HepG2 (cell line): Measurements from ENCODE around the gene NDC1. TPM values are rescaled to one million over a fixed set of nuclear protein-coding genes. Genes with fewer than 3 reads are reported as not detected.

Source experiments
- ATAC-seq: fragments of 200-7000 bp; cut with Tn5 transposase; 3 replicates; pipeline ENCODE4 v1.9.1; 2020; ENCODE audit warnings: mild to moderate bottlenecking, moderate library complexity
- BruUV-seq: library from RNA; stranded (reverse); fragments of 400-500 nt; replicated peaks from 2 replicates; lab custom pipeline; 2021; lab: Mats Ljungman, UMichigan
- CTCF ChIA-PET: fragments of 300-600 bp; formaldehyde crosslinking; extraction: SDS; loops from one replicate; lab custom pipeline; 2021; ENCODE audit warnings: low total read pairs, inconsistent platforms, low intra/inter-chr PET ratio; lab: Yijun Ruan, JAX
- POLR2A ChIA-PET: fragments of 350-600 bp; sonication (Branson Sonifier 250); formaldehyde crosslinking; loops from one replicate; lab custom pipeline; 2020; ENCODE audit warnings: antibody characterized with exemption, inconsistent platforms; lab: Yijun Ruan, JAX
- DNase-seq: peaks from one replicate; pipeline ENCODE4 v3.0.0-alpha.2; 2015; ENCODE audit warnings: low spot score
- FAIRE-seq: peaks from 3 replicates; lab custom pipeline; 2011; peaks lifted over from hg19 to GRCh38; lab: Jason Lieb, UNC
- H2AFZ ChIP-seq: one replicate; pipeline ENCODE4 v1.6.1; 2011; ENCODE audit warnings: low read length, inconsistent platforms
- H3K27ac ChIP-seq: fragments of 300-600 bp; 3 replicates; pipeline ENCODE4 v1.8.0; 2011; ENCODE audit warnings: mixed run types, mild to moderate bottlenecking, mixed read lengths, low read length, inconsistent platforms; ENCODE audit not compliant: insufficient read depth; ENCODE audit errors: extremely low read length
- H3K27me3 ChIP-seq, 2 experiments: fragments of 200-600 bp in 1 of 2; 2 replicates in 1 of 2; 3 replicates in 1 of 2; pipeline versions ENCODE4 v1.6.0 to v1.8.0; 2011; ENCODE audit warnings: low read length in 2 of 2, mild to moderate bottlenecking in 2 of 2, moderate library complexity in 2 of 2, inconsistent platforms in 1 of 2; ENCODE audit not compliant: insufficient read depth in 2 of 2, control insufficient read depth in 1 of 2
- H3K36me3 ChIP-seq, 2 experiments: fragments of 200-600 bp in 1 of 2; replicated peaks in 1 of 2; 2 replicates in 1 of 2; 3 replicates in 1 of 2; pipeline versions ENCODE4 v1.5.1 to v1.8.0; 2011; ENCODE audit warnings: low read length in 2 of 2, inconsistent platforms in 1 of 2; ENCODE audit not compliant: insufficient read depth in 2 of 2, control insufficient read depth in 1 of 2
- H3K4me1 ChIP-seq: 2 replicates; pipeline ENCODE4 v1.5.1; 2012; ENCODE audit warnings: low read length, inconsistent platforms; ENCODE audit not compliant: insufficient read depth
- H3K4me2 ChIP-seq: 2 replicates; pipeline ENCODE4 v1.6.0; 2011; ENCODE audit warnings: low read depth, low read length, inconsistent platforms
- H3K4me3 ChIP-seq, 3 experiments: fragments of 200-600 bp in 1 of 3; sonication (generic), shearing (Covaris generic) in 1 of 3; replicated peaks in 1 of 3; 2 replicates each; pipeline ENCODE4 v1.5.1; 2011 to 2016; ENCODE audit warnings: low read length in 3 of 3, inconsistent platforms in 2 of 3, low read depth in 2 of 3, mild to moderate bottlenecking in 2 of 3, control low read depth in 1 of 3, mixed read lengths in 1 of 3; ENCODE audit not compliant: insufficient read depth in 1 of 3
- H3K79me2 ChIP-seq: one replicate; pipeline ENCODE4 v1.6.1; 2011; ENCODE audit warnings: low read length, inconsistent platforms; ENCODE audit not compliant: insufficient read depth
- H3K9ac ChIP-seq: 2 replicates; pipeline ENCODE4 v1.6.0; 2011; ENCODE audit warnings: mild to moderate bottlenecking, low read depth, low read length, inconsistent platforms; ENCODE audit not compliant: insufficient read depth
- H3K9me3 ChIP-seq: 2 replicates; pipeline ENCODE4 v1.5.1; 2012; ENCODE audit warnings: mild to moderate bottlenecking, low read length
- H4K20me1 ChIP-seq: 2 replicates; pipeline ENCODE4 v1.6.0; 2011; ENCODE audit warnings: inconsistent platforms, mild to moderate bottlenecking, low read length, moderate library complexity; ENCODE audit not compliant: insufficient read depth
- CEBPB ChIP-seq: IDR thresholded peaks from 2 replicates; pipeline ENCODE4 v1.6.1; 2011; ENCODE audit warnings: low read depth, low read length, improper control_type of control experiment, borderline replicate concordance
- HOXA5 ChIP-seq: sonication (generic); formaldehyde crosslinking; IDR thresholded peaks from 2 replicates; pipeline ENCODE4 v1.4.0; 2020; ENCODE audit warnings: missing genetic modification reagents
- IRX3 ChIP-seq: sonication (generic); formaldehyde crosslinking; IDR thresholded peaks from 2 replicates; pipeline ENCODE4 v1.8.1; 2023; ENCODE audit warnings: mild to moderate bottlenecking, low read depth, missing genetic modification reagents, borderline replicate concordance
- KDM4B ChIP-seq: sonication (generic); formaldehyde crosslinking; IDR thresholded peaks from 2 replicates; pipeline ENCODE4 v1.4.0; 2020; ENCODE audit warnings: missing genetic modification reagents
- TCF12 ChIP-seq, 2 experiments: fragments of 450-650 bp in 1 of 2; sonication (generic) in 1 of 2; formaldehyde crosslinking in 1 of 2; IDR thresholded peaks; 2 replicates each; pipeline versions ENCODE4 v1.6.1 to v1.8.0; 2017 to 2022; ENCODE audit warnings: antibody characterized with exemption in 1 of 2, mild to moderate bottlenecking in 1 of 2, missing genetic modification reagents in 1 of 2, moderate library complexity in 1 of 2
- ZFY ChIP-seq: sonication (generic); formaldehyde crosslinking; IDR thresholded peaks from 2 replicates; pipeline ENCODE4 v1.4.0; 2020; ENCODE audit warnings: missing genetic modification reagents
- ZNF652 ChIP-seq: IDR thresholded peaks from 2 replicates; pipeline ENCODE4 v1.6.1; 2016; ENCODE audit warnings: low read depth, borderline replicate concordance
- WGBS: methylation state at CpG from one replicate; pipeline ENCODE4 v1.1.6; 2017; ENCODE audit warnings: low lambda C conversion rate; 5-methylcytosine and 5-hydroxymethylcytosine counted together
- in situ Hi-C: cut with HindIII; loops from 2 replicates; pipeline ENCODE4 v1.10.0; 2017; ENCODE audit warnings: low pct_unique_long_range_greater_than_20kb; ENCODE audit not compliant: extremely low pct_ligation_motif_present
- intact Hi-C: fragments of 100-400 bp; cut with micrococcal nuclease; formaldehyde crosslinking; loops from one replicate; pipeline ENCODE4 v1.10.0; 2022; ENCODE audit not compliant: unreplicated experiment
- polyA plus RNA-seq, 8 experiments: library from polyadenylated mRNA; depleted of rRNA in 3 of 8; stranded (reverse) in 7 of 8; unstranded in 1 of 8; fragments of >200 nt; fragmentation: Illumina TruSeq in 4 of 8; extraction: Trizol in 4 of 8; gene quantifications; 2 replicates each; pipeline versions ENCODE4 v1.2.1 to v1.2.3, GENCODE V29; 2011 to 2016; ENCODE audit warnings: low read depth in 4 of 8, missing spikeins in 1 of 8, mixed read lengths in 1 of 8; ENCODE audit not compliant: insufficient read depth in 1 of 8
- total RNA-seq, 5 experiments: library from RNA; depleted of rRNA; stranded (reverse); fragments of >200 nt; fragmentation: Illumina TruSeq; extraction: Trizol; gene quantifications; 2 replicates each; pipeline ENCODE4 v1.2.3, GENCODE V29; 2016; ENCODE audit warnings: low read depth in 1 of 5
- TF ChIP-seq, protein P1 (sequence below): sonication (generic); formaldehyde crosslinking; conservative IDR thresholded peaks from 2 replicates; pipeline ENCODE4 v1.4.0; 2020; ENCODE audit warnings: missing genetic modification reagents
- TF ChIP-seq, protein P2 (sequence below): sonication (generic); formaldehyde crosslinking; IDR thresholded peaks from 2 replicates; pipeline ENCODE4 v1.4.0; 2020; ENCODE audit warnings: missing genetic modification reagents, mild to moderate bottlenecking, borderline replicate concordance
- TF ChIP-seq, protein P3 (sequence below): sonication (generic); formaldehyde crosslinking; IDR thresholded peaks from 2 replicates; pipeline ENCODE4 v1.9.0; 2021; ENCODE audit warnings: missing genetic modification reagents, borderline replicate concordance

NDC1 gene
- total and polyA plus RNA-seq, 2 of the 13 experiments (the other 11 are each of a cell fraction or from before 2014, with no cell fraction given), result 38.1 to 50.9 TPM

DNA sequence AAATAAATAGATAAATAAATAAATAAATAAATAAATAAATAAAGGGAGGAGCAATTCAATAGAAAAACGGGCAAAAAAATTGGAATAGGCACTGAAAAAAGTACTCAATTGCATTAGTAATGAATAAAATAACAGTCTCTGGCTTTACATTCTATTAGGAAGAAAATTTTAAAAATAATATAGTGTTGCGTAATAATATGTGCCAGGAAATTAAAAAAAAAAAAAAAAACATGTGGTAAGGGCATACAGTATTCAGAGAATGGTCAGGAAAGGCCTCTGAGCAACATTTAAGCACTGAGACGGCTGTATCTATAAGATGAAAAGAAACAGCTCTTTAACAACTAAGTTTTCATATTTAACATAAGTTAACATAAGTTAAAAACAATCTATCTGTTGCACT is 50.4 kb downstream of the NDC1 start:
- WGBS, result 96% methylated on average over 3 of the region's 3 CpGs
- ATAC-seq, result no peak

DNA sequence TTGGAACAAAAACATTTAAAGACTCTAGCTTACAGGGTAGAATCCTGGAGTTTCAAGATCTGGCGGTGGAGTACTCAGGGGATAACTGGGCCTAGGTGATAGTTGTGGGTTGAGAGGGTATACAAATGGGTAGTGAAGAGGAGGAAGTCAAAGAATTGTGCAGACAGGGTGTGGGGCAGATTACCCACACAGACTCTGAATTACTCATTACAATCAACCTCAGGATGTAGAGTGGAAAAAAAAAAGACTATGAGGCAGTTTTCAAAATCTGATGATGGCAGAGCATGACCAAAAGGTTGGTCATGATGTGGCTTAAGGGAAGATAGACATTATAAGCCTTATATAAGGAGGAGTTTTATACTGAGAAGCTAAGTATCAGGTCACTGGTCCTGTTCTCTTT is 55.0 kb downstream of the NDC1 start:
- POLR2A ChIA-PET, result no interaction called here
- H3K4me2 ChIP-seq, result no peak overlapping the region
- BruUV-seq, result no TSS peak

More for the DNA sequence above, 50.4 kb downstream of the NDC1 start:
- CTCF ChIA-PET, result no interaction called here
- DNase-seq (no peak), FAIRE-seq (no peak)
- H3K9me3 ChIP-seq, result no peaks in the 10 kb centered on the region
- H3K9ac ChIP-seq, result no peak overlapping the region
- H3K36me3 ChIP-seq, result peaks cover 5 to 48% of the 10 kb centered on the region in 2 experiments; a peak in 4 of 5 replicates
- H3K79me2 ChIP-seq, result no peaks in the 10 kb centered on the region
- no peaks in the 10 kb centered on the region for H3K4me1 ChIP-seq
- H2AFZ ChIP-seq, result no peak overlapping the region
- POLR2A ChIA-PET, result no interaction called here
- in situ Hi-C loops, result no loop called here
- H4K20me1 ChIP-seq, result no peaks in the 10 kb centered on the region
- intact Hi-C loops, result no loop called here
- no peak overlapping the region for H3K4me2 ChIP-seq
- no peaks in the 10 kb centered on the region for H3K27me3 ChIP-seq
- TF ChIP-seq ZNF652 (CRISPR knock-in tag) (no peak), HOXA5 (no peak), CEBPB (peak; percentile 54; the same call in 1 of the 2 replicates), TCF12 (IDR thresholded peaks at IDR 0.05) (no peak), TCF12 (CRISPR knock-in tag; IDR thresholded peaks at IDR 0.05) (no peak), ZFY (CRISPR knock-in tag) (no peak), IRX3 (CRISPR knock-in tag) (no peak)
- no peak overlapping the region for H3K27ac ChIP-seq
- H3K4me3 ChIP-seq, result no peak overlapping the region
- no TSS peak for BruUV-seq

More for the DNA sequence above, 55.0 kb downstream of the NDC1 start:
- H3K27me3 ChIP-seq, result no peaks in the 10 kb centered on the region
- no peak overlapping the region for H3K9ac ChIP-seq
- DNase-seq (no peak), FAIRE-seq (no peak), ATAC-seq (no peak)
- no peaks in the 10 kb centered on the region for H4K20me1 ChIP-seq
- H3K9me3 ChIP-seq, result no peaks in the 10 kb centered on the region
- WGBS, result 93% methylated on average over 1 of the region's 1 CpG
- no peaks in the 10 kb centered on the region for H3K4me1 ChIP-seq
- in situ Hi-C loops, result no loop called here
- no peak overlapping the region for H3K4me3 ChIP-seq
- intact Hi-C loops, result no loop called here
- H3K36me3 ChIP-seq, result peaks cover 7 to 46% of the 10 kb centered on the region in 2 experiments; a peak in 4 of 5 replicates
- H3K27ac ChIP-seq, result no peak overlapping the region
- no peak overlapping the region for H2AFZ ChIP-seq
- no peaks in the 10 kb centered on the region for H3K79me2 ChIP-seq
- CTCF ChIA-PET, result no interaction called here
- TF ChIP-seq, protein P1, sequence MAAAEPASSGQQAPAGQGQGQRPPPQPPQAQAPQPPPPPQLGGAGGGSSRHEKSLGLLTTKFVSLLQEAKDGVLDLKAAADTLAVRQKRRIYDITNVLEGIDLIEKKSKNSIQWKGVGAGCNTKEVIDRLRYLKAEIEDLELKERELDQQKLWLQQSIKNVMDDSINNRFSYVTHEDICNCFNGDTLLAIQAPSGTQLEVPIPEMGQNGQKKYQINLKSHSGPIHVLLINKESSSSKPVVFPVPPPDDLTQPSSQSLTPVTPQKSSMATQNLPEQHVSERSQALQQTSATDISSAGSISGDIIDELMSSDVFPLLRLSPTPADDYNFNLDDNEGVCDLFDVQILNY (CRISPR knock-in tag), result no peak
- TF ChIP-seq, protein P2, sequence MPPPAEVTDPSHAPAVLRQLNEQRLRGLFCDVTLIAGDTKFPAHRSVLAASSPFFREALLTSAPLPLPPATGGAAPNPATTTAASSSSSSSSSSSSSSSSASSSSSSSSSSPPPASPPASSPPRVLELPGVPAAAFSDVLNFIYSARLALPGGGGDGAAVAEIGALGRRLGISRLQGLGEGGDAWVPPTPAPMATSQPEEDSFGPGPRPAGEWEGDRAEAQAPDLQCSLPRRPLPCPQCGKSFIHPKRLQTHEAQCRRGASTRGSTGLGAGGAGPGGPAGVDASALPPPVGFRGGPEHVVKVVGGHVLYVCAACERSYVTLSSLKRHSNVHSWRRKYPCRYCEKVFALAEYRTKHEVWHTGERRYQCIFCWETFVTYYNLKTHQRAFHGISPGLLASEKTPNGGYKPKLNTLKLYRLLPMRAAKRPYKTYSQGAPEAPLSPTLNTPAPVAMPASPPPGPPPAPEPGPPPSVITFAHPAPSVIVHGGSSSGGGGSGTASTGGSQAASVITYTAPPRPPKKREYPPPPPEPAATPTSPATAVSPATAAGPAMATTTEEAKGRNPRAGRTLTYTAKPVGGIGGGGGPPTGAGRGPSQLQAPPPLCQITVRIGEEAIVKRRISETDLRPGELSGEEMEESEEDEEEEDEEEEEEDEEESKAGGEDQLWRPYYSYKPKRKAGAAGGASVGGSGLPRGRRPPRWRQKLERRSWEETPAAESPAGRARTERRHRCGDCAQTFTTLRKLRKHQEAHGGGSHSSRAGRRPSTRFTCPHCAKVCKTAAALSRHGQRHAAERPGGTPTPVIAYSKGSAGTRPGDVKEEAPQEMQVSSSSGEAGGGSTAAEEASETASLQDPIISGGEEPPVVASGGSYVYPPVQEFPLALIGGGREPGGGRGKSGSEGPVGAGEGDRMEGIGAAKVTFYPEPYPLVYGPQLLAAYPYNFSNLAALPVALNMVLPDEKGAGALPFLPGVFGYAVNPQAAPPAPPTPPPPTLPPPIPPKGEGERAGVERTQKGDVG, result no peak
- TF ChIP-seq, protein P3, sequence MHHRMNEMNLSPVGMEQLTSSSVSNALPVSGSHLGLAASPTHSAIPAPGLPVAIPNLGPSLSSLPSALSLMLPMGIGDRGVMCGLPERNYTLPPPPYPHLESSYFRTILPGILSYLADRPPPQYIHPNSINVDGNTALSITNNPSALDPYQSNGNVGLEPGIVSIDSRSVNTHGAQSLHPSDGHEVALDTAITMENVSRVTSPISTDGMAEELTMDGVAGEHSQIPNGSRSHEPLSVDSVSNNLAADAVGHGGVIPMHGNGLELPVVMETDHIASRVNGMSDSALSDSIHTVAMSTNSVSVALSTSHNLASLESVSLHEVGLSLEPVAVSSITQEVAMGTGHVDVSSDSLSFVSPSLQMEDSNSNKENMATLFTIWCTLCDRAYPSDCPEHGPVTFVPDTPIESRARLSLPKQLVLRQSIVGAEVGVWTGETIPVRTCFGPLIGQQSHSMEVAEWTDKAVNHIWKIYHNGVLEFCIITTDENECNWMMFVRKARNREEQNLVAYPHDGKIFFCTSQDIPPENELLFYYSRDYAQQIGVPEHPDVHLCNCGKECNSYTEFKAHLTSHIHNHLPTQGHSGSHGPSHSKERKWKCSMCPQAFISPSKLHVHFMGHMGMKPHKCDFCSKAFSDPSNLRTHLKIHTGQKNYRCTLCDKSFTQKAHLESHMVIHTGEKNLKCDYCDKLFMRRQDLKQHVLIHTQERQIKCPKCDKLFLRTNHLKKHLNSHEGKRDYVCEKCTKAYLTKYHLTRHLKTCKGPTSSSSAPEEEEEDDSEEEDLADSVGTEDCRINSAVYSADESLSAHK, result no peak
- no peak for TF ChIP-seq KDM4B
- TF ChIP-seq, all 625 proteins: peak for 0
